SHP77 treated with DMSO at 0.1 percent for 48 hours (cell line): ENCODE measurements around the gene PDE3B.
"Not testable (repeated sequence)": the region's sequence is repeated elsewhere in the genome, so short reads cannot be mapped to it uniquely, and the experiment has no call there.

Experiments
- DNase-seq: peaks from one replicate; lab custom pipeline; 2025; lab: John Stamatoyannopoulos, UW

PDE3B gene

DNA sequence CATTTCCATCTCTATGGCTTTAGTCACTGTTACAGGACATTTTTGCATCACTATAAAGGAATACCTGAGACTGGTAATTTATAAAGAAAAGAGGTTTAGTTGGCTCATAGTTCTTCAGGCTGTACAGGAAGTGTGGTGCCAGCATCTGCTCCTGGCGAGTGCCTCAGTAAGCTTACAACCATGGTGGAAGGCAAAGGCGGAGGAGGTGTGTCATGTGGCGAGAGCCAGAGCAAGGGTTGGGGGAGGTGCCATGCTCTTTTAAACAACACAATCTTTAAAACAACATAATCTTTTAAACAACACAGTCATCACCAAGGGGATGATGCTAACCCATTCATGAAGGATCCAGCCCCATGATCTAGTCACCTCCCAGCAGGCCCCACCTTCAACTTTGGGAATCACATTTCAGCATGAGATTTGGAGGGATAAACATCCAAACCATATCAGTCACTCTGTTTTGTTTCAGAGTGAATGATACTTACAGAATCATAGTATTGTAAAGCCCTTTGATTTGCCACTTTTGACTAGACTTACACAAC, 103.3 kb downstream of the PDE3B start:
- DNase-seq = no peak

- DNase-seq = no peak
Observed at GRCh38 chr11:14748090-14748489, 104.5 kb downstream of the PDE3B start.

DNA sequence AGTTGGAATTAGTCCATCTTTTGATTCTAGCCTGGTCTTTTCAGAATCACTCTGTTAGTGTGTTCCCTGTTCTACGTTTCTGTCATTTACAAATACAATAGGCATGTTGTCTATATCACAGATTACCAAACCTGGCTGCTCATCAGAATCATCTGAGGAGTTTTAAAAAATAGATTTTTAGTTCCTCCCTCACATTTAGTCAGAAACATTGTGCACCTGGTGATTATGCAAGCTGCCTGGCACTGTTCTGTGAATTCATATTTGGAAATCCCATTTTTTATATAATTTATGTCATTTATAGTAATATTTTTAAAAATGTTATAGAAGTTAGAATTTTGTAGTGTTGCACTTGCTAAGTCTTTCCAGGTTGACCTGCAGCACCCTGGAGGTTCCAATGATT, 107.3 kb downstream of the PDE3B start:
- DNase-seq = no peak

DNA sequence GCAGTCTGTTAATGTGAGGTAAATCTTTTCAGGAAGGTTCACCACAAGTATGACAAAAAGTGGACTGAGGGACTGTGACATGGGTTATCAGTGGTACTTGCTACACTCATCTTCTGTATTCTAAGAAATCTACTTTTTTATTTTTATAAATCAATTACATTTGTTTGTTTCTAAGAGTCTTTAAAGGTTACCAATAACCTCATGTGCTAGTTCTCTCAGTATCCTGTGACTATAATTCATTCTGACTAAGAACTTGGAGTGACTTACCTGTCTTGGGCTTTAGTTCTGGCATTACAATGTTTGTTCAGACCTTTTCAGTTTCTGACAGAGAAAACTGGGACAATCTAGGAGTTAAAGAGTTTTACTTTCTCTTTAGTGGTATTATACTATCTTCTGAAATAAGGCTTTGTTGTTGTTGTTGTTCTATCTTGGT, 108.4 kb downstream of the PDE3B start:
- no peak for DNase-seq

- DNase-seq = no peak
Observed at GRCh38 chr11:14755140-14755539, 111.5 kb downstream of the PDE3B start.

DNA sequence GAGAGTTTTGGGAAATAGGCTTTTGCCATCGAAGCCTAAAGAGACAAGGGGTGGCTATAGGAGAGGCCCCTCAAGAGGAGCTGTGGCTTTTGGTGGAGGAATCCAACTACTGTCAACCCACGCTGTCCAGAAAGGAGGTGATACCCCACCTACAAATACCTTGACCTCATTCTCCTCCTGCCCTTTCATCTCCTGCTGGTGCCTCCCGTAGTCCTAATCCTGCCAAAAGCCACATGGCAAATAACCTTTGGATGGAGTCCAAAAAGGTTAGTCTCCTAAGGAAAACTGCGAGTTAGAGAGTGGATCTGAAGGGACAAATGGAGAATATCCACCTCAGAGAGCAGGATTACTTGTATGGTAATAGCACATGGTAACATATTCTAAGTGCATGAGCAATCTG, 112.7 kb downstream of the PDE3B start:
- DNase-seq = no peak

GRCh38 chr11:14759300-14760012, 115.9 kb downstream of the PDE3B start:
- not testable (repeated sequence) for DNase-seq

DNA sequence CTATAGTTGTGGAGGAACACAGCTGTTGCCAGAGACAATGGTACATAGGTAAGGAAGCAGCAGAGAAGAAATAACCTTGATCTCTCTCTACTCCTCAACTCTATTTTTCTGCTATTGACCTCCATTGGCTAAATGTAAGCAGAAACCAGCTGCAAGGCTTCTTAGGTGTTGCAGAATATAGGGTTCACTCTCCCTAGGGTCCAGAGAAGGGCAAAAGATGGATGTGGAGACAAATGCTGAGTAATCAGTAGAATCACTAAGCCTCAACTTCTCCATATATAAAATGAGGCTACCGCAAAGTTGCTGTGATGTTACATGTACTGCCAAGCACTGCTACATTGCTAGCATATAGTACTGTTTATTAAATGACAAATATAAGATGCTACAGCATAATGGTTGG, 120.6 kb downstream of the PDE3B start:
- no peak for DNase-seq

GRCh38 chr11:14764579-14765527, 121.2 kb downstream of the PDE3B start:
- no peak for DNase-seq

GRCh38 chr11:14766585-14766984, 123.0 kb downstream of the PDE3B start:
- no peak for DNase-seq

- DNase-seq = no peak
Observed at GRCh38 chr11:14768526-14769188, 125.1 kb downstream of the PDE3B start.

- DNase-seq = no peak
Observed at GRCh38 chr11:14773755-14774154, 130.2 kb downstream of the PDE3B start.

- no peak for DNase-seq
Observed at GRCh38 chr11:14774721-14775120, 131.1 kb downstream of the PDE3B start.

DNA sequence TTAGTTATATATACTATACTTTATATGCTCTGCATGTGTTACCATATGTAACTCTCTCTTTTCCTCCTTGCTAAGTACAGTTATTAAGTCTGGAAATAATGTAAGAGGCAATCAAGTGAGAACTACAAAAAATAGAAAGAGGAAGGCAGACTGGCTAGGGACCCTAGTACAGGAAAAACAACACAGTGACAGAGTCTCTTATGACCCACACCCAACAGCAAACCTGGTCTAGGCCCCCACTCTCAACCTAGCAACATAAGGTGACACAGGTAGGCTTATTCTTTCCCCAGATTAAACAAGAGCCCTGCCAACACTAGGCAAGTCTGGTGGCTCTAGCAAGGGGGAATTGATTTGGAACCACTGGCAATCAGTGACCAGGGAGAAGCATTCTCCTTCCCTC, 132.3 kb downstream of the PDE3B start:
- DNase-seq = no peak

DNA sequence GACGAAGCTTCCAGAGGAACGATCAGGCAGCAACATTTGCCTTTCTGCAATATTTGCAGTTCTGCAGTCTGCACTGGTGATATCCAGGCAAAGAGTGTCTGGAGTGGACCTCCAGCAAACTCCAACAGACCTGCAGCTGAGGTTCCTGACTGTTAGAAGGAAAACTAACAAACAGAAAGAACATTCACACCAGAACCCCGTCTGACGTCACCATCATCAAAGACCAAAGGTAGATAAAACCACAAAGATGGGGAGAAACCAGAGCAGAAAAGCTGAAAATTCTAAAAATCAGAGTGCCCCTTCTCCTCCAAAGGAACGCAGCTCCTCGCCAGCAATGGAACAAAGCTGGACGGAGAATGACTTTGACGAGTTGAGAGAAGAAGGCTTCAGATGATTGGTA, 134.9 kb downstream of the PDE3B start:
- DNase-seq = not testable (repeated sequence)

GRCh38 chr11:14783788-14784187, 140.2 kb downstream of the PDE3B start:
- no peak for DNase-seq

DNA sequence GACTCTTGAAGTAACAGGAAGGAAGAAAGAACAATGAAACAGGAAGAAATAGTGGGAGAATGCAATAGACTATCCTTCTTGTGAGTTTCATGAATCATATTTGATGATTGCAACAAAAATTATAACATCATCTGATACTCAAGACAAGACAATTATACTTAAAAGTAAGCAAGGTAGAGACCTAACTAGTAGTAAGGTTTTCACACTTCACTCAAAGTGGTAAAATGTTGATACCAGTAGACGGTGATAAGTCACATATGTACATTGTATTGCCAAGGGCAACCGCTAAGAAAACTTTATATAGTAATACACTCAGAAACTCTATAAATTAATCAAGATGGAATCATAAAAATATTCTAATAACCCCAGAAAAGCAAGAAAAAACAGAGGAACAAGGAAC, 140.6 kb downstream of the PDE3B start:
- DNase-seq = no peak

DNA sequence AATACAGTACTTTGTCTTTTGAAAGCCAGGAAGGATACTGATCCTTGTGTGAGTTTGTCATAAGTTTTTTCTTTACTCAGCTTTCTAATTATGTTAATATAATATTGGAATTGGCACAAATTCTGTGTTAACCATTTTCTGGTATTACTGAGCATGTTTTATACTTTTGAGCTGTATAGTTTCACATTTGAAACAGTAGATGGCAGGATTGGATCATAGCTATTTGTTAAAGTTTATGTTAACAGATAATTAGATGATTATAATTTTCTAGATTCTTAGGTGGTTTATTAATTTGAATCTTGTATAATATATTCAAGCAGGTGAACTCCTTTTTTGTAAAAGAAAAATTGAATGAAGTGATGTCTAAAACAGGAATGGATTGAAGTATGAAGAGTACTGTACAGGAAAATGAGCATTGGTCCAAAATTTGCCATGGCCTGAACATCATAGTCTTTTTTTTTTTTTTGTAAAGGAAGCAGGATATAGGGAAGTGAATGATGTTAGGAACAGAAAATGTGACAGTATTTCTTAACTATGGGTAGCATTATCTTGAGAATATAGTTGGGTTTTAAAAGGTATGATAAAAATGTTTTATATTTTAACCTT, 146.4 kb downstream of the PDE3B start:
- DNase-seq = no peak

DNA sequence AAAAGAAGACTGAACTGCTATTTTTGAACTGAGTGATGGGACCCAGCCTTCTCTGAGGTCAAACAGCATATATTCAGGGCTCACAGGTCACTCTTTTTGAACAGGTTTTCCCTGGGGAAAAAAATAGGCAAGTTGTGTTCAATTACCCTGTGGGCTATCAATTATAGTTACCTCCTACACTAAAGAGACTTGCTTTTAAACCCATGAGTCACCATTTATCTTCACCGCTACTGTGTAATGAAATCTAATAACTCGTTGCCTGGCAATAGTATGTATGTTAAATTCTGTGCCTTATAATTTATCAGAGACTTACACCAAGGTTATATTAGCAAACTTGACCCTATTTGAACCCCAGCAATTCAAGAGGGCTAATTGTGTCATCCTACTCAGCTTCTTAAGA, 149.9 kb downstream of the PDE3B start:
- no peak for DNase-seq

DNA sequence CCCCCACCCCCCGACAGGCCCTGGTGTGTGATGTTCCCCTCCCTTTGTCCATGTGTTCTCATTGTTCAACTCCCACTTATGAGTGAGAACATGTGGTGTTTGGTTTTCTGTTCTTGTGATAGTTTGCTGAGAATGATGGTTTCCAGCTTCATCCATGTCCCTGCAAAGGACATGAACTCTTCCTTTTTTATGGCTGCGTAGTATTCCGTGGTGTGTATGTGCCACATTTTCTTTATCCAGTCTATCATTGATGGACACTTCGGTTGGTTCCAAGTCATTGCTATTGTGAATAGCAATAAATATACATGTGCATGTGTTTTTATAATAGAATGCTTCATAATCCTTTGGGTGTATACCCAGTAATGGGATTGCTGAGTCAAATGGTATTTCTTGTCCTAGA, 152.4 kb downstream of the PDE3B start:
- not testable (repeated sequence) for DNase-seq

DNA sequence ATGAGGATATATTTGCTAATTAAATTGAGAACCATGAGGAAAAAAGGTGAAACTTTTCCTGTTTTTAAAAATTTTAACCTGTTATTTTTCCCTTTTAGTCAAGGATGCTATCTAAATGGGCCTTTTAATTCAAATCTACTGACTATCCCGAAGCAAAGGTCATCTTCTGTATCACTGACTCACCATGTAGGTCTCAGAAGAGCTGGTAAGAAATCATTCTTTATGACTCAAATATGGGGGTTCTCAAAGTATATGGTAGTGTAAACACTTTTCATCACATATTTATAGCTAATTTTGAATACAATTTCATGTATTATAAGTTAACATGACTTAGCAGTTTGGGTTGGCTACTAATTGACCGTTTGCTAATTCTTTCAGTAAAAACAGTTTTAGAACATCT, 160.2 kb downstream of the PDE3B start:
- no peak for DNase-seq

DNA sequence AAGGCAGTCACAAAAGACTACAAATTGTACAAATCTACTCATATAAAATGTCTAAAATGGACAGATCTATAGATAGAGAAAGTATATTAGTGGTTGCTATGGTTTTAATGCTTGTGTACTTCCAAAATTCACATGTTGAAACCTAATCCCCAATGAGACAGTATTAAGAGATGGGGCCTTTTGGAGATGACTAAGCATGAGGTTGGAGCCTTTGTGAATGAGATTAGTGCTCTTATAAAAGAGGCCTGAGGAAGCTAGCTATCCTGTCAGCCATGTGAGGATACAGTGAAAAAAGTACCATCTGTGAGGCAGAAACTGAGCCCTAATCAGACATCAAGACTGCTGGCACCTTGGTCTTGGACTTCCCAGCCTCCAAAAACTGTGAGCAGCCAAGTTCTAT, 165.9 kb downstream of the PDE3B start:
- DNase-seq = no peak
